Muscle layer of colon (tissue), 2 donors: ENCODE results near the gene MAPK14.
A peak's percentile ranks its signal among the peaks of the same experiment; 100 is the strongest.

Source experiments
- H3K27ac ChIP-seq: one replicate; pipeline ENCODE4 v1.7.0; 2013; ENCODE audit warnings: low read depth, mild to moderate bottlenecking, low read length, moderate library complexity
- H3K27me3 ChIP-seq, 2 donors: one replicate each; pipeline ENCODE4 v1.7.0; 2013; ENCODE audit warnings: low read length in 2 of 2, mild to moderate bottlenecking in 2 of 2; ENCODE audit not compliant: insufficient read depth in 2 of 2, control insufficient read depth in 1 of 2
- H3K36me3 ChIP-seq: one replicate; pipeline ENCODE4 v1.7.0; 2013; ENCODE audit warnings: mild to moderate bottlenecking, low read length; ENCODE audit not compliant: insufficient read depth
- H3K4me1 ChIP-seq: one replicate; pipeline ENCODE4 v1.7.0; 2013; ENCODE audit warnings: mild to moderate bottlenecking, low read length; ENCODE audit not compliant: insufficient read depth
- H3K4me3 ChIP-seq, 2 donors: one replicate each; pipeline ENCODE4 v1.7.0; 2013; ENCODE audit warnings: low read length in 2 of 2, low read depth in 1 of 2, mild to moderate bottlenecking in 1 of 2, moderate library complexity in 1 of 2
- H3K9ac ChIP-seq: one replicate; pipeline ENCODE4 v1.7.0; 2013; ENCODE audit warnings: low read length
- H3K9me3 ChIP-seq: one replicate; pipeline ENCODE4 v1.7.0; 2013; ENCODE audit warnings: mild to moderate bottlenecking, low read length
- donor health status: abdominal sarcoma.
- donor health status: Adenocarcinoma of cecum.

MAPK14 gene

GRCh38 chr6:36089048-36089447, 61.4 kb downstream of the MAPK14 start:
- Histone ChIP-seq H3K4me1 (no peaks in the 10 kb centered on the region), H3K4me3 (no peak overlapping the region), H3K36me3 (peaks cover 18% of the 10 kb centered on the region), H3K9ac (no peak overlapping the region), H3K9me3 (no peaks in the 10 kb centered on the region), H3K27ac (no peak overlapping the region), H3K27me3 (no peaks in the 10 kb centered on the region)

- Histone ChIP-seq H3K36me3 (peaks cover 21% of the 10 kb centered on the region), H3K27ac (no peak overlapping the region)
Observed at GRCh38 chr6:36094238-36094637, 66.6 kb downstream of the MAPK14 start.

DNA sequence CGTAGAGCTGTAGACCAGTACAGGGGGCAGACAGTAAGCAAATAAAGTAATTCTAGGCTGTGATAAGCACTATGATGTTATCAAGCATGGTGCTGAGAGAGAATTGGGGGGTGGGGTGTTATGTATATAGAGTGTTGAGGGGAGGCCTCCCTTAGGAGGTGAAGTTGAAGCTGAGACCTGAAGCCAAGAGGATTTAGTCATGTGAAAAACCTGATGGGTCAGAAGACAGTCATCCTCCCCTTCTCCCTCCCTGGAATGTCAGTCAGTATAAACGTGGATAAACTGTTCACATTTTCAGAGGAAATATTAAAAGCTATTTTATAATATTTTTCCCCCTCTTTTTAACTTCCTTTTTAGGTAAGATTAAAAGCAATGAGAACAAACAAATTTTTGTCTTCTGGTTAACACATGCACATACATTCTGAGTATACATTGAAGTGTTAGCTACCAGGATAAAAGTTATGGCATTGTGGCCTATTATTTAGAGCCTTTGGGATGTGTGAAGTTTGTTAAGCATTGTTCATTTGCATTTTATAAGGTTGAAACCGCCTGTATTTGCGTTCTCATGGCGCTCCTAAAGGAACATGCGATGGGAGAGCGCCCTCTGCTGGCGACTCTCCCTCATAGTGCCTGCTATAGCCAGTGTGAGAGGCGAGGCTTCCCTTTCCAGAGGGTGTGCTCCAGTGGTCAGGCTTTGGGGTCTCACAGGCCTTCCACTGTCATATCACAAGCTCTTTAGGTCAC, 67.3 kb downstream of the MAPK14 start:
- H3K27ac ChIP-seq = peak overlapping the region; percentile 52

More at GRCh38 chr6:36094238-36094637, 66.6 kb downstream of the MAPK14 start:
- no peaks in the 10 kb centered on the region for H3K27me3 ChIP-seq
- peaks cover 20% of the 10 kb centered on the region for H3K4me1 ChIP-seq
- H3K9ac ChIP-seq = no peak overlapping the region
- H3K9me3 ChIP-seq = no peaks in the 10 kb centered on the region
- no peak overlapping the region for H3K4me3 ChIP-seq

DNA sequence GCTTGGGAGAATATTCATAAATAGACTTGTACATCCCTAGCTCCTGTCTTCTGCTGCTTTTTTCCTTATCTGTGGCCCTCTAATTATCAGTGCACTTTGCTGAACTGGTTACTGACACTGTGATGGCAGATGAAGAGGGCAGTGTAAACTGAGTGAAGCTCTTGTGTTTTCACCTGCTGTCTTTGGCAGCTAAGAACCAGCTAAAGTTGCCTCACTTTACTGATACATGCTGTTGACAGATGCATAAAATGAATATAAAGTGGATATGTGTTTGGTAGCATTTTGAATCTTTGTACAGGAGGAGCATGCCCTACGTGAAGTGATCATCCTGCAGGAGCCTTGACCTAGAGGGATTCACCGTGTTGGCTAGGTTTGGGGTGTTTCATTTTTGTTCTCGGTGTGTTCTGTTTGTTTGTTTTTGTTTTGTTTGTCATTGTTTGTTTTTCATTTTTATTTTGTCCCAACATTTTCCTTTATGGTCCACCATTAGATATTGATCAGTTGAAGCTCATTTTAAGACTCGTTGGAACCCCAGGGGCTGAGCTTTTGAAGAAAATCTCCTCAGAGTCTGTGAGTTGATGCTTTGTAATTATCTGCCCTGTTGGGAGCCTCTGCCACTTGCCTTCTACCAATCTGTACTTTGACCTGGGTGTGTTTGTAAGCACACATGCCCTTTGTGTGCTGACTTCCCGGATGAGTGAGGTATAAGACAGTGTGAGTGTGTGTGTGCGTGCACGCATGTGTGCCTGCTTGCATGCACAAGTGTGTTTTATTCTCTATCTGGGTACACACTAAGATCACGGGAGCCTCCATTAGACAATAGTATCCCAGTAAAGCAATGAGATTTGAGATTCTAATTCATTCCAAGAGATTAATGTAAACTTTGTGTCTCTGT, 68.1 kb downstream of the MAPK14 start:
- Histone ChIP-seq H3K36me3 (peaks cover 19% of the 10 kb centered on the region), H3K4me1 (peaks cover 21% of the 10 kb centered on the region), H3K27me3 (no peaks in the 10 kb centered on the region), H3K4me3 (no peak overlapping the region), H3K27ac (no peak overlapping the region), H3K9me3 (no peaks in the 10 kb centered on the region), H3K9ac (no peak overlapping the region)

More for the DNA sequence above, 67.3 kb downstream of the MAPK14 start:
- Histone ChIP-seq H3K9ac (no peak overlapping the region), H3K9me3 (no peaks in the 10 kb centered on the region), H3K27me3 (no peaks in the 10 kb centered on the region), H3K4me1 (peaks cover 21% of the 10 kb centered on the region), H3K36me3 (peaks cover 21% of the 10 kb centered on the region), H3K4me3 (no peak overlapping the region)

GRCh38 chr6:36098253-36098919, 70.8 kb downstream of the MAPK14 start:
- no peaks in the 10 kb centered on the region for H3K27me3 ChIP-seq
- H3K9me3 ChIP-seq = no peaks in the 10 kb centered on the region
- no peak overlapping the region for H3K4me3 ChIP-seq
- H3K4me1 ChIP-seq = peaks cover 21% of the 10 kb centered on the region
- H3K27ac ChIP-seq = no peak overlapping the region
- H3K36me3 ChIP-seq = peaks cover 17% of the 10 kb centered on the region
- no peak overlapping the region for H3K9ac ChIP-seq

DNA sequence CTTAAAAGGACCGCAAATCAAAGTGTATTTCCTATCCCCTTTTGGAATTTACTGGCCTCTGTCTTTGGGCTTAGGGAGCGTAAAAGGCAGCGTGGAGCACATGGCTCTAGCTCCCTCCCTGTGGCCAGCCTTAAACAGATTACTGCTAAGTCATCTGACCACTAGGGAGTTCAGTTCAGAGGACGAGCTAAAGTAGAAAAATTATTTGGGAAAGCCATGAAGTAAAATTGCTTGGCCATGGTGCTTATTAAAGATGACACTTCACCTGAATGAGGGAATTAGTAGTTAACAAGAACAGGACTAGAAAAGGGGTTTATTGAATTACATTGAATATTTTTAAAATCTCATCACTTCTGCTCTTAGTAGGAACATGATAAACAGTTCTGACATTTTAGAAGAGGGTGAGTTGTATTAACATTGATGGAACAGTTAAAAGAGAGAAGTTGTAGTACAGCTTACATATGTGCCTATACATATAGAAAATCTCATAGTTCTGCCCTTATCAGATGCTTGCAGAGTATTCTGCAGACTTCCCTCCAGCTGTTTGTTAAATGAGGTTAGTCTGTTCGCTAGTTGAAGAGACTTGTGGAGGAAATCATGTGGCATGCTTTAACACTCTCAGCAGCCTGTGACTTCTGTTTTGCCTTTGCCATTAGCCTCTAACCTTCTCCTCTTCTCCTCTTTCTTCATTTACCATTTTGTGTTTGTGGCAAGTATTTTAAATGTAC, 71.5 kb downstream of the MAPK14 start:
- Histone ChIP-seq H3K4me3 (no peak overlapping the region), H3K27me3 (no peaks in the 10 kb centered on the region), H3K9ac (no peak overlapping the region), H3K36me3 (peaks cover 24% of the 10 kb centered on the region), H3K9me3 (no peaks in the 10 kb centered on the region), H3K4me1 (peaks cover 21% of the 10 kb centered on the region), H3K27ac (no peak overlapping the region)

- Histone ChIP-seq H3K36me3 (peaks cover 25% of the 10 kb centered on the region), H3K27ac (no peak overlapping the region), H3K9ac (no peak overlapping the region), H3K4me1 (peaks cover 20% of the 10 kb centered on the region), H3K4me3 (no peak overlapping the region), H3K9me3 (no peaks in the 10 kb centered on the region), H3K27me3 (no peaks in the 10 kb centered on the region)
Observed at GRCh38 chr6:36099869-36100483, 72.4 kb downstream of the MAPK14 start.

GRCh38 chr6:36101691-36102090, 74.1 kb downstream of the MAPK14 start:
- H3K27ac ChIP-seq = no peak overlapping the region
- H3K36me3 ChIP-seq = peaks cover 15% of the 10 kb centered on the region
- H3K4me3 ChIP-seq = no peak overlapping the region
- no peaks in the 10 kb centered on the region for H3K27me3 ChIP-seq
- H3K4me1 ChIP-seq = peaks cover 20% of the 10 kb centered on the region
- H3K9ac ChIP-seq = no peak overlapping the region
- H3K9me3 ChIP-seq = no peaks in the 10 kb centered on the region

- Histone ChIP-seq H3K9me3 (no peaks in the 10 kb centered on the region), H3K4me3 (no peak overlapping the region), H3K27me3 (no peaks in the 10 kb centered on the region), H3K27ac (no peak overlapping the region), H3K36me3 (peaks cover 21% of the 10 kb centered on the region), H3K9ac (no peak overlapping the region), H3K4me1 (peaks cover 20% of the 10 kb centered on the region)
Observed at GRCh38 chr6:36102853-36103252, 75.2 kb downstream of the MAPK14 start.

DNA sequence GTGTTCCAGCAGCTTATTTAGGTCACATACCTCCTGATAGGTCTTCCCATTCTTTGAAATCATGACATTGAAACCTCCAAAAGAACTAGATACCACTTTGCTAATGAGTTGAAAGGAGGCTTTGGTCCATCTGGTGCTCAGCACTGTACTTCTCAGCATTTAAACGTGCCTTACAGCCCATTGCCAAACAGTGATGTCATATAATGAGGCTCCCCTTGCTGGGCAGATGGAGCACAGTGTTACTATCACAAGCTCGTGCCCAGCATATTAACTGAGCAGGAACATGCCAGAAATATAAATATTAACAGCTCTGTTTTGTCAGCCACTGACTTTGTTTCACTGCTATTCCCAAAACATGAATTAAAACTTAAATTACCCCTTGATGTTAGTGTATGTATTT, 77.2 kb downstream of the MAPK14 start:
- H3K9me3 ChIP-seq = no peaks in the 10 kb centered on the region
- H3K4me1 ChIP-seq = peaks cover 12% of the 10 kb centered on the region
- H3K27ac ChIP-seq = no peak overlapping the region
- H3K27me3 ChIP-seq = no peaks in the 10 kb centered on the region
- H3K36me3 ChIP-seq = peaks cover 37% of the 10 kb centered on the region
- H3K4me3 ChIP-seq = no peak overlapping the region
- H3K9ac ChIP-seq = no peak overlapping the region
